HG02970 (cell line): ENCODE measurements around the gene PACRG.

Experiments
- ATAC-seq: cut with Tn5 transposase; IDR thresholded peaks from one replicate; pipeline ENCODE4 v1.9.1; 2021; ENCODE audit warnings: mild to moderate bottlenecking, moderate library complexity, moderate number of reproducible peaks; ENCODE audit not compliant: unreplicated experiment, low FRiP score

Gene PACRG

GRCh38 chr6:163320402-163320801, 592.6 kb downstream of the PACRG start:
- ATAC-seq: no peak

- no peak for ATAC-seq
Measured at GRCh38 chr6:163320804-163321203, 593.0 kb downstream of the PACRG start.

- ATAC-seq: no peak
Measured at GRCh38 chr6:163321717-163322116, 593.9 kb downstream of the PACRG start.

GRCh38 chr6:163323274-163323673, 595.5 kb downstream of the PACRG start:
- no peak for ATAC-seq

GRCh38 chr6:163323705-163324104, 595.9 kb downstream of the PACRG start:
- no peak for ATAC-seq

- ATAC-seq: no peak
Measured at GRCh38 chr6:163324326-163324687, 596.5 kb downstream of the PACRG start.

- ATAC-seq: no peak
Measured at GRCh38 chr6:163324688-163325389, 597.1 kb downstream of the PACRG start.

- ATAC-seq: no peak
Measured at GRCh38 chr6:163325390-163325784, 597.6 kb downstream of the PACRG start.

GRCh38 chr6:163327165-163327880, 599.5 kb downstream of the PACRG start:
- no peak for ATAC-seq

- no peak for ATAC-seq
Measured at GRCh38 chr6:163327921-163328320, 600.1 kb downstream of the PACRG start.

GRCh38 chr6:163328411-163328810, 600.6 kb downstream of the PACRG start:
- no peak for ATAC-seq

GRCh38 chr6:163329991-163330390, 602.2 kb downstream of the PACRG start:
- no peak for ATAC-seq

GRCh38 chr6:163331245-163331644, 603.5 kb downstream of the PACRG start:
- no peak for ATAC-seq

- no peak for ATAC-seq
Measured at GRCh38 chr6:163332575-163332974, 604.8 kb downstream of the PACRG start.

- ATAC-seq: no peak
Measured at GRCh38 chr6:163333038-163333437, 605.3 kb downstream of the PACRG start.

- ATAC-seq: no peak
Measured at GRCh38 chr6:163333701-163334663, 606.2 kb downstream of the PACRG start.

- no peak for ATAC-seq
Measured at GRCh38 chr6:163335056-163335455, 607.3 kb downstream of the PACRG start.

- ATAC-seq: no peak
Measured at GRCh38 chr6:163335671-163336545, 608.1 kb downstream of the PACRG start.

GRCh38 chr6:163336961-163337360, 609.2 kb downstream of the PACRG start:
- no peak for ATAC-seq

- no peak for ATAC-seq
Measured at GRCh38 chr6:163337958-163338357, 610.2 kb downstream of the PACRG start.
